Gastroesophageal sphincter (tissue), 4 donors: Measurements from ENCODE around the gene KRT38. TPM values are rescaled to one million over a fixed set of nuclear protein-coding genes. Genes with fewer than 3 reads are reported as not detected.

ENCODE experiments used
- ATAC-seq: fragments of 150-250 bp; one replicate; pipeline ENCODE4 v1.9.1; 2016; ENCODE audit warnings: mild to moderate bottlenecking, moderate library complexity
- H3K27ac ChIP-seq, 4 donors: fragments of 200-600 bp; sonication (generic) in 3 of 4; 1 replicate in 3 of 4; 2 replicates in 1 of 4; pipeline ENCODE4 v1.5.1; 2016 to 2019
- H3K27me3 ChIP-seq: fragments of 200-600 bp; sonication (generic); one replicate; pipeline ENCODE4 v1.5.1; 2019
- H3K36me3 ChIP-seq, 2 donors: fragments of 200-600 bp; sonication (generic); one replicate each; pipeline ENCODE4 v1.5.1; 2019; ENCODE audit warnings: control low read depth in 1 of 2
- H3K4me1 ChIP-seq, 3 donors: fragments of 200-600 bp; sonication (generic); 1 replicate in 2 of 3; 2 replicates in 1 of 3; pipeline ENCODE4 v1.5.1; 2016 to 2019; ENCODE audit warnings: control low read depth in 2 of 3
- H3K4me3 ChIP-seq, 2 donors: fragments of 200-600 bp; sonication (generic); one replicate each; pipeline ENCODE4 v1.5.1; 2019; ENCODE audit warnings: mild to moderate bottlenecking in 1 of 2, moderate library complexity in 1 of 2
- H3K9me3 ChIP-seq, 3 donors: fragments of 200-600 bp; sonication (generic); one replicate each; pipeline ENCODE4 v1.5.1; 2017 to 2019; ENCODE audit warnings: control low read depth in 2 of 3
- EP300 ChIP-seq: sonication (generic); formaldehyde crosslinking; IDR thresholded peaks from one replicate; pipeline ENCODE4 v1.6.1; 2017; ENCODE audit warnings: antibody characterized with exemption, mild to moderate bottlenecking
- POLR2A ChIP-seq, 2 donors: fragments of 450-650 bp; IDR thresholded peaks; one replicate each; pipeline ENCODE4 v1.6.1; 2017; ENCODE audit warnings: antibody characterized with exemption in 2 of 2, mild to moderate bottlenecking in 2 of 2, moderate library complexity in 1 of 2
- POLR2AphosphoS5 ChIP-seq: sonication (generic); formaldehyde crosslinking; IDR thresholded peaks from one replicate; pipeline ENCODE4 v1.6.1; 2017; ENCODE audit warnings: antibody characterized with exemption
- WGBS, 2 donors: methylation state at CpG; one replicate each; pipeline ENCODE4 v1.1.5; 2018; ENCODE audit warnings: low coverage in 1 of 2; 5-methylcytosine and 5-hydroxymethylcytosine counted together
- total RNA-seq, 4 donors: library from RNA; depleted of rRNA; stranded (reverse); fragments of >200 nt; gene quantifications; one replicate each; pipeline ENCODE4 v1.1.0, GENCODE V29; 2016
- TF ChIP-seq, protein P1 (sequence below), 4 experiments: fragments of 200-600 bp in 2 of 4; fragments of 450-650 bp in 2 of 4; sonication (generic) in 1 of 4; IDR thresholded peaks; one replicate each; pipeline ENCODE4 v1.5.1; 2017 to 2019; ENCODE audit warnings: antibody characterized with exemption in 4 of 4, mild to moderate bottlenecking in 2 of 4, moderate library complexity in 2 of 4

Gene KRT38
- total RNA-seq, 4 donors from 2014 or later, result not detected

DNA sequence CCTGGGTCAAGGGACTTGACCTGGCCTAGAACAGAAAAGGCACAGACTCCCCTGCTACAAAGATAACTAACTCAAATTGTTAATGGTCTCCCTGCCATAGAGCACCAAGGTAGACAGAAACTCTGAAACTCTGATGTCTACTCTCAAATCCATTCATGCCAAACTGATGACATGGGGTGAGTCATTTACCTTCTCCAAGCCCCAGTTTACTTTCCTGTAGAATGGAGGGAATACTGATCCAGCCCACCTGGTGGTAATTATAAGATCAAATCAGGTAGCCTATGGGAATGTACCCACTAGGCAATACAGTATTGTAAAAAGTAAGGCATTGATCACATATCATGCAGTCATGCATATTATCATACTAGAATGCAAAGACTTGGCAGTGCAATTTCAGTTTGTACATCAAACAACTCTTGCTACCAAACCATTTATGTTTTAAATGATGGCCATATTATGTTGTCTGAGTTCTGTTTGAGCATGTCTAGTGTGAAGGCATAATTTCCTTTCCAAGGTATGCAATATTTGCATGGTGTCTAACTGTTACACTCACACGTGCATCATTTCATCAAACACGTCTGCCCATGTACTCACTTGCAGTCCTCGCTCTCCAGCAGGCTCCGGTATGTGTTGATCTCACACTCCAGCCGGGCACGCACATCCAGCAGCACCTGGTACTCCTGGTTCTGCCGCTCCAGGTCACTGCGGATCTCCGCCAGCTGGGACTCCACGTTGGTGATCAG lies 46.4 kb downstream of the KRT38 start:
- no peaks in the 10 kb centered on the region for H3K9me3 ChIP-seq
- 72 to 80% methylated on average over 4 to 7 of the region's 10 CpGs for WGBS, 2 donors
- TF ChIP-seq POLR2A (IDR thresholded peaks at IDR 0.05) (no peak), EP300 (no peak), POLR2AphosphoS5 (no peak)
- TF ChIP-seq, protein P1, sequence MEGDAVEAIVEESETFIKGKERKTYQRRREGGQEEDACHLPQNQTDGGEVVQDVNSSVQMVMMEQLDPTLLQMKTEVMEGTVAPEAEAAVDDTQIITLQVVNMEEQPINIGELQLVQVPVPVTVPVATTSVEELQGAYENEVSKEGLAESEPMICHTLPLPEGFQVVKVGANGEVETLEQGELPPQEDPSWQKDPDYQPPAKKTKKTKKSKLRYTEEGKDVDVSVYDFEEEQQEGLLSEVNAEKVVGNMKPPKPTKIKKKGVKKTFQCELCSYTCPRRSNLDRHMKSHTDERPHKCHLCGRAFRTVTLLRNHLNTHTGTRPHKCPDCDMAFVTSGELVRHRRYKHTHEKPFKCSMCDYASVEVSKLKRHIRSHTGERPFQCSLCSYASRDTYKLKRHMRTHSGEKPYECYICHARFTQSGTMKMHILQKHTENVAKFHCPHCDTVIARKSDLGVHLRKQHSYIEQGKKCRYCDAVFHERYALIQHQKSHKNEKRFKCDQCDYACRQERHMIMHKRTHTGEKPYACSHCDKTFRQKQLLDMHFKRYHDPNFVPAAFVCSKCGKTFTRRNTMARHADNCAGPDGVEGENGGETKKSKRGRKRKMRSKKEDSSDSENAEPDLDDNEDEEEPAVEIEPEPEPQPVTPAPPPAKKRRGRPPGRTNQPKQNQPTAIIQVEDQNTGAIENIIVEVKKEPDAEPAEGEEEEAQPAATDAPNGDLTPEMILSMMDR (IDR thresholded peaks at IDR 0.05), result no peak
- no peaks in the 10 kb centered on the region for H3K4me1 ChIP-seq
- no peak for ATAC-seq
- no peak overlapping the region for H3K27ac ChIP-seq
- no peaks in the 10 kb centered on the region for H3K36me3 ChIP-seq
- H3K4me3 ChIP-seq, result no peak overlapping the region
- no peaks in the 10 kb centered on the region for H3K27me3 ChIP-seq

DNA sequence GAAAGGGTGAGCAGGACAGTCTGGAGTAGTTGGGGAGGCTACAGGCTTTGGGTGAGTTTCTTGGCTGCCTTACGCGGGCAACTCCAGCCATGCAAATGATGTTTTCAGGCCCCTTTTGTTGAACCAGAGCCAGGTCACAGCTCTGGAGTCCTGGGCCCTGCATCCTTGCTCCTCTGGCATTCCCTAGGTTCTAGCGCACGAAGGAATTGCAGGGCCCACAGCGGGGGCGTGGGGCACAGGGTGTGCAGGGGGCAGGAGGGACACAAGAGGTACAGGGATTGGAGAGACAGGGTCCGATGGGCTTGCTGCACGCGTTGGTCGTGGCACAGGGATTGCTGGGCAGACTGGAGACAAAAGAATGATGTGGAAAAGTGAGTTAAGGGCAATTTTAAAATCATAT lies 47.0 kb downstream of the KRT38 start:
- Histone ChIP-seq H3K27ac (no peak overlapping the region), H3K9me3 (no peaks in the 10 kb centered on the region), H3K27me3 (no peaks in the 10 kb centered on the region), H3K4me3 (no peak overlapping the region), H3K36me3 (no peaks in the 10 kb centered on the region), H3K4me1 (no peaks in the 10 kb centered on the region)
- TF ChIP-seq EP300 (no peak), POLR2AphosphoS5 (no peak)
- 88 to 89% methylated on average over 6 of the region's 10 CpGs for WGBS, 2 donors
- ATAC-seq, result no peak

GRCh38 chr17:41393294-41393693 lies 47.5 kb downstream of the KRT38 start:
- ATAC-seq, result no peak
- no peaks in the 10 kb centered on the region for H3K4me1 ChIP-seq
- no peaks in the 10 kb centered on the region for H3K36me3 ChIP-seq
- no peak for TF ChIP-seq EP300
- TF ChIP-seq, protein P1 (IDR thresholded peaks at IDR 0.05), result no peak
- TF ChIP-seq POLR2AphosphoS5, result no peak
- TF ChIP-seq POLR2A (IDR thresholded peaks at IDR 0.05), result no peak
- H3K4me3 ChIP-seq, result no peak overlapping the region
- H3K27me3 ChIP-seq, result no peaks in the 10 kb centered on the region
- WGBS, 2 donors, result 47 to 53% methylated on average over 3 of the region's 5 CpGs
- no peak overlapping the region for H3K27ac ChIP-seq
- H3K9me3 ChIP-seq, result no peaks in the 10 kb centered on the region

DNA sequence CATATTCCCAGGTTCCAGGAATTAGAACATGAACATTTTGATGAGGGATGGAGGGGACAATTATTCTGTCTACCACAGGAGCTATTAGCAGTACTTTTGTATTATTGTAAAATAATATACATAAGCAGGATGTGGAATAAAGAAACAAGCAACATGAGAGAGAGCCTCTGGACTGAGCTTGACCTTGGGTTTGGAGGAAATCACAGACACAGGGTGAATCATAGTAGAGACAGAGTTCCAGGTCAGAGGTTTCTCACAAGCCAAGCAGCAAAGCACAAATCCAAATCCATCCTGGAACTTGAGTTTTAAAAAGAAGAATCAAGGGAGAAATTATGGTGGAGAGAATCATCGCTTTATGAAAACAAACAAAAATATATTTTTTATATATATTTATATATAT lies 48.5 kb downstream of the KRT38 start:
- Histone ChIP-seq H3K4me1 (no peaks in the 10 kb centered on the region), H3K4me3 (no peak overlapping the region), H3K36me3 (no peaks in the 10 kb centered on the region), H3K9me3 (peaks cover 0 to 4% (median 0%) of the 10 kb centered on the region in 3 donors), H3K27me3 (no peaks in the 10 kb centered on the region), H3K27ac (no peak overlapping the region)
- TF ChIP-seq POLR2A (IDR thresholded peaks at IDR 0.05), result no peak
- TF ChIP-seq, protein P1 (IDR thresholded peaks at IDR 0.05), result no peak
- TF ChIP-seq EP300, result no peak
- no peak for TF ChIP-seq POLR2AphosphoS5
- no peak for ATAC-seq
- 93 to 100% methylated on average over 1 of the region's 1 CpG for WGBS, 2 donors

GRCh38 chr17:41391535-41391934 lies 49.2 kb downstream of the KRT38 start:
- 71 to 72% methylated on average over 2 of the region's 2 CpGs for WGBS, 2 donors
- no peaks in the 10 kb centered on the region for H3K4me1 ChIP-seq
- ATAC-seq, result no peak
- no peaks in the 10 kb centered on the region for H3K27me3 ChIP-seq
- H3K27ac ChIP-seq, result no peak overlapping the region
- no peak for TF ChIP-seq POLR2AphosphoS5
- TF ChIP-seq, protein P1 (IDR thresholded peaks at IDR 0.05), result no peak
- TF ChIP-seq EP300, result no peak
- TF ChIP-seq POLR2A (IDR thresholded peaks at IDR 0.05), result no peak
- no peak overlapping the region for H3K4me3 ChIP-seq
- H3K36me3 ChIP-seq, result no peaks in the 10 kb centered on the region
- H3K9me3 ChIP-seq, result peaks cover 0 to 12% (median 0%) of the 10 kb centered on the region in 3 donors
